GM12892 (cell line): ENCODE measurements around the gene PSG5.
"Not testable (repeated sequence)": the region's sequence is repeated elsewhere in the genome, so short reads cannot be mapped to it uniquely, and the experiment has no call there.

ENCODE experiments used
- POLR2A ChIP-seq: IDR thresholded peaks from 2 replicates; pipeline ENCODE4 v1.6.1; 2011; ENCODE audit warnings: low read depth, low read length, control low read depth
- POLR2AphosphoS5 ChIP-seq: IDR thresholded peaks from 2 replicates; pipeline ENCODE4 v1.6.1; 2011; ENCODE audit warnings: low read depth, low read length, control low read depth
- TAF1 ChIP-seq: IDR thresholded peaks from 2 replicates; pipeline ENCODE4 v1.6.1; 2011; ENCODE audit warnings: low read depth, mild to moderate bottlenecking, control low read depth, low read length, borderline replicate concordance

- not testable (repeated sequence) for TF ChIP-seq POLR2AphosphoS5, POLR2A, TAF1
Measured at GRCh38 chr19:43201337-43201801, 15.0 kb upstream of the PSG5 start.
